Uterus (tissue), 4 donors: ENCODE measurements around the gene TMEM30A. TPM values are rescaled to one million over a fixed set of nuclear protein-coding genes. Genes with fewer than 3 reads are reported as not detected.

ENCODE experiments used
- DNase-seq, 2 donors: peaks; one replicate each; pipeline ENCODE4 v3.0.0-alpha.2; 2019 to 2020
- H3K27ac ChIP-seq, 2 donors: fragments of 200-600 bp; sonication (generic); 1 replicate in 1 of 2; 2 replicates in 1 of 2; pipeline ENCODE4 v1.5.1; 2016 to 2018
- H3K27me3 ChIP-seq, 2 donors: fragments of 200-600 bp; sonication (generic); one replicate each; pipeline ENCODE4 v1.5.1; 2018 to 2019; ENCODE audit warnings: control low read depth in 1 of 2
- H3K36me3 ChIP-seq, 2 donors: fragments of 200-600 bp; sonication (generic); one replicate each; pipeline ENCODE4 v1.5.1; 2019; ENCODE audit warnings: control low read depth in 1 of 2
- H3K4me1 ChIP-seq, 2 donors: fragments of 200-600 bp; sonication (generic); one replicate each; pipeline ENCODE4 v1.5.1; 2018 to 2019; ENCODE audit warnings: control low read depth in 1 of 2
- H3K4me3 ChIP-seq, 2 donors: fragments of 200-600 bp; sonication (generic); 1 replicate in 1 of 2; 2 replicates in 1 of 2; pipeline ENCODE4 v1.5.1; 2018 to 2019; ENCODE audit warnings: mild to moderate bottlenecking in 1 of 2
- H3K9me3 ChIP-seq, 2 donors: fragments of 200-600 bp; sonication (generic); one replicate each; pipeline ENCODE4 v1.5.1; 2019; ENCODE audit warnings: control low read depth in 1 of 2
- CTCF ChIP-seq, 4 experiments: fragments of 200-600 bp in 2 of 4; fragments of 450-650 bp in 2 of 4; sonication (generic) in 2 of 4; IDR thresholded peaks; one replicate each; pipeline ENCODE4 v1.5.1; 2016 to 2019; ENCODE audit warnings: antibody characterized with exemption in 4 of 4, mild to moderate bottlenecking in 2 of 4, moderate library complexity in 1 of 4
- POLR2A ChIP-seq, 2 donors: fragments of 450-650 bp; IDR thresholded peaks; one replicate each; pipeline ENCODE4 v1.6.1; 2016; ENCODE audit warnings: antibody characterized with exemption in 2 of 2, mild to moderate bottlenecking in 1 of 2, moderate library complexity in 1 of 2
- intact Hi-C: fragments of 100-400 bp; cut with DNase I; formaldehyde crosslinking; loops from one replicate; pipeline ENCODE4 v1.15.1; 2023; ENCODE audit warnings: low total_unique reads
- total RNA-seq, 4 donors: library from RNA; depleted of rRNA in 3 of 4; stranded (reverse); fragments of >200 nt in 3 of 4; gene quantifications; one replicate each; pipeline versions ENCODE4 v1.1.0 to v1.2.4, GENCODE V29; 2014 to 2023
- donor health status: DM: yes; HTN: yes; CAD: no.

TMEM30A gene
- total RNA-seq, 4 donors from 2014 or later = 71.0 to 194 (median 125) TPM

DNA sequence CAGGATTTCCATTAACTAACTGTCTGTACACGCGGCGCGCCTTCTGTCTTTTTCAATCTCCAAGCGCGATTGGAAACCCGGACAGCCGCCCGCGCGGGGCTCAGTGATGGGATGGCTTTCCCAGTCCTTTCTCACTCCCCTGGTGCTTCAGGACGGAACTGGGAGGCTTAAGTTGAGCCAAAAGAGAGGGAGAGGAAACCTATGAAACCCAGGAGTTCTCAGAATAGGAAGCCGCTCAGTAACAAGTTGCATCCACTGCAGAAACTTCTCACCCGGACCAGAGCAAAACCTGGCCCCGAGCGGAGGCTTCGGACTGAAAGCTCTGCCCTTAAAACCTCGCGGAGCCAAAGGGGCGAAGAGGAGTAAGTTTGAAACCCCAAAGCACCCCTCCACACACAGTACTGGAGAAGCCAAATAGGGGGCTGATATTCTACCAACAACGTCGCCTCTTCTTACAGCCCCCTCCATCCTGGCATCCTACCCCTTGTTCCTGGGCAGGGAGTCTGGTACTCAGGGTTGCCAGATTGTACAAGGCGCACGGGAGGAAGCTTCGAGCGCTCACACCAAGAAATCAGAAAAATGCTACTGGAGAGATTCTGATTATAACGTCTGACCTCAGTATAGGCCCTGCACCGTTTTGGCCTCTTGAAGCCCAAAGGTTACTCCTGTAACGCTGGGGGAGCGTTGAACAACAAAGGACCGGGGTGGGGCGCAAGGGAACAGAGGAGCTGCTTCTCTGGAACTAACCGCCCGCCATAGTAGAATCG, 77.8 kb downstream of the TMEM30A start:
- peak; percentile 31 to 56 for DNase-seq
- Histone ChIP-seq H3K27me3 (no peaks in the 10 kb centered on the region), H3K4me1 (peaks cover 0 to 12% of the 10 kb centered on the region in 2 donors), H3K4me3 (peak overlapping the region; percentile 53 to 73), H3K27ac (peak overlapping the region; percentile 91 to 94), H3K9me3 (no peaks in the 10 kb centered on the region), H3K36me3 (no peaks in the 10 kb centered on the region)
- intact Hi-C loops = no loop called here
- TF ChIP-seq POLR2A (IDR thresholded peaks at IDR 0.05) = no peak
- TF ChIP-seq CTCF (IDR thresholded peaks at IDR 0.05) = no peak

- H3K4me1 ChIP-seq = peaks cover 0 to 6% of the 10 kb centered on the region in 2 donors
These were observed 78.6 kb downstream of the TMEM30A start, which contains the start of gene COL12A1 for GRCh38 chr6:75205776-75206575. Gene COL12A1 (minus strand): TSS chr6:75206053. CDS start chr6:75202792, 3,261 bp downstream.

GRCh38 chr6:75204959-75205775, 79.4 kb downstream of the TMEM30A start:
- TF ChIP-seq POLR2A (IDR thresholded peaks at IDR 0.05) (peak in 1 of 2 donors; percentile 14), CTCF (IDR thresholded peaks at IDR 0.05) (no peak)
- H3K27me3 ChIP-seq = no peaks in the 10 kb centered on the region
- no peaks in the 10 kb centered on the region for H3K36me3 ChIP-seq
- no peaks in the 10 kb centered on the region for H3K9me3 ChIP-seq
- peak overlapping the region; percentile 53 to 73 for H3K4me3 ChIP-seq
- peaks cover 0 to 5% of the 10 kb centered on the region in 2 donors for H3K4me1 ChIP-seq
- H3K27ac ChIP-seq = peak overlapping the region; percentile 91 to 94
- intact Hi-C loops = no loop called here
- DNase-seq = peak; percentile 69 to 73

More at GRCh38 chr6:75205776-75206575, 78.6 kb downstream of the TMEM30A start, which contains the start of gene COL12A1:
- intact Hi-C loops = no loop called here
- H3K27ac ChIP-seq = peak within 1 kb of the TSS; percentile 91 to 94
- peak; percentile 98 to 99 for DNase-seq
- no peaks in the 10 kb centered on the region for H3K36me3 ChIP-seq
- no peaks in the 10 kb centered on the region for H3K27me3 ChIP-seq
- peak within 1 kb of the TSS; percentile 53 to 73 for H3K4me3 ChIP-seq
- H3K9me3 ChIP-seq = no peaks in the 10 kb centered on the region
- TF ChIP-seq CTCF (IDR thresholded peaks at IDR 0.05) = peak in 2 of 4 experiments; percentile 19 to 25
- peak; percentile 51 to 83 for TF ChIP-seq POLR2A (IDR thresholded peaks at IDR 0.05)

GRCh38 chr6:75204217-75204958, 80.2 kb downstream of the TMEM30A start:
- no peaks in the 10 kb centered on the region for H3K36me3 ChIP-seq
- H3K4me3 ChIP-seq = peak overlapping the region; percentile 53 to 73
- H3K9me3 ChIP-seq = no peaks in the 10 kb centered on the region
- DNase-seq = peak; percentile 86 to 90
- intact Hi-C loops = no loop called here
- peak; percentile 67 to 84 (median 72) for TF ChIP-seq CTCF (IDR thresholded peaks at IDR 0.05)
- no peak for TF ChIP-seq POLR2A (IDR thresholded peaks at IDR 0.05)
- peak overlapping the region; percentile 91 to 94 for H3K27ac ChIP-seq
- no peaks in the 10 kb centered on the region for H3K27me3 ChIP-seq
- peaks cover 0 to 5% of the 10 kb centered on the region in 2 donors for H3K4me1 ChIP-seq
